ENCODE results near the gene ISYNA1.
A peak's percentile ranks its signal among the peaks of the same experiment; 100 is the strongest.

ISYNA1 gene

GRCh38 chr19:18437491-18438330, at the start of gene ISYNA1:
TSS of gene ISYNA1 (minus strand) at chr19:18438133. CDS start at chr19:18437979, 154 bp downstream.
- peak; percentile 57 for DNase-seq

DNA sequence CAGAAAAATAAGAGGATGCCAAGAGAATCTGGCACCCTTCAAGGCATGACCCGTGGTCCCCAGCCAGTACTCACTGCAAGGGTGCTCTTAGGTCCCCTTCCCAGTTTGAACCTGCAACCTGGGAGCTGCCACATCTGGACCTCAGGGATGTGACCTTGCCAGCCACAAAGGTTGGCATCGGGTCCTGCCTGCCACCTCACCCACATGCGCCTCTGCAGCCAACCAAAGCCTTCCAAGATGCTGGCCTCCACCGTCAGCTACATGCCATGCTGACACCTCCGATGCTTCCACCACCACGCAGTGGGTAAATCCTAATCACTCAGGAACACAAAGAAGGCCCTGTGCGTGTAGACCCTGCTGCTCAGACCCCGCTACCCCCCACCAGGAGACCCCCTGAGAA, 48.8 kb upstream of the ISYNA1 start:
- DNase-seq: no peak

- DNase-seq: no peak
Measured at GRCh38 chr19:18484992-18485391, 47.1 kb upstream of the ISYNA1 start.

GRCh38 chr19:18483119-18483890, 45.4 kb upstream of the ISYNA1 start:
- DNase-seq: no peak

GRCh38 chr19:18481505-18482222, 43.7 kb upstream of the ISYNA1 start:
- DNase-seq: peak in 1 of 2 donors; percentile 26

- DNase-seq: no peak
Measured at GRCh38 chr19:18480006-18480691, 42.2 kb upstream of the ISYNA1 start.

GRCh38 chr19:18478545-18479311, 40.8 kb upstream of the ISYNA1 start:
- DNase-seq: peak; percentile 69 to 75

- DNase-seq: no peak
Measured at GRCh38 chr19:18477974-18478373, 40.0 kb upstream of the ISYNA1 start.

- DNase-seq: no peak
Measured at GRCh38 chr19:18477042-18477779, 39.3 kb upstream of the ISYNA1 start.

DNA sequence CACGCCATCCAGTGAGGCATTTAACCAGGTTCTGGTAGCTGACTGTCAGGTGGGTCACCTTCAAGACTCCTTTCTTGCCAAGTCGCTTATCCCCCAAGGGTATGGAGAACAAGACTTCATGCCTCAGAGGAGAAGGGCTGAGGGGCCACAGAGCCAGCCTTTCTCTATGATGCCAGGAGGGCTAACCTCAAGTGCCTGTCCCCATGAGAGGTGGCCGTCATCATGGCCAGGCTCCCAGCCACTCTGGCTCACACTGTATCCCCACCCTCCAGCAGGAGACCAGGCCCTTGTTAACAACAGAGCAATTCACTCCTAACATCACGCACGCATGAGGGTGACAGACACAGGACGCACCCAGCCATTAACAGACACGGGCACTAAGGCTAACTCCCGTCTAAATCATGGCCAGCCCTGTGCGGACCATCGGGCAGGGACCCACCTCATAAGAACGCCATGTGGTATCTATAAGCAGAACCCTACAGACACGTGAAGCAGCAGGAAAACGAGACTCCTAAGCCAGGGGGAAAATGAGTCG, 38.6 kb upstream of the ISYNA1 start:
- DNase-seq: no peak

DNA sequence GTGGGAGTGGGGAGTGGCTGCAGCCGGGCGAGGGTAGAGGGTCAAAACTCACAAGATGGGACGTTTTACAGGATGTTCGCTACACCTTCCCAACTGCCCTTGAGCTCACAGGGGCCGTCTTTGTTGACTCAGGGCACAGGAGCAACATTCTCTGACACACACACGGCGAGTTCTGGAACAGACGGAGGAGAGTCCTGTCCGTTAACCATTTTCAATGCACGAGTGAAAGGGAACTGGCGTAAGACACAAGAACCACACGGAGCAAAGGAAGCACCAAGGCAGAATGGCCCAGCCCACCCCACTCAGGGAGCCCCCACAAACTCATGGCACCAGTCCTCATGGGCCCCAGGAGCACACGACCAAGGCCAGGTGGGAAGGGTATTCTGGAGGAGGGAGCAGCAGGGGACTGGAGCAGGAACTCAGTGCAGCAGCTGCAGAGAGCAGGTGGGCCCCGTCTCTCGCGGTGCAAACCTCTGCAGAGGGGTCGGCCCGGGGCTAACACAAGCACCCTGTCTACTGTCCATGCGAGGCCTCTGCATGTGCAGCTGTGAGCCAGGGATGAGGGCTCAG, 37.9 kb upstream of the ISYNA1 start:
- DNase-seq: no peak

DNA sequence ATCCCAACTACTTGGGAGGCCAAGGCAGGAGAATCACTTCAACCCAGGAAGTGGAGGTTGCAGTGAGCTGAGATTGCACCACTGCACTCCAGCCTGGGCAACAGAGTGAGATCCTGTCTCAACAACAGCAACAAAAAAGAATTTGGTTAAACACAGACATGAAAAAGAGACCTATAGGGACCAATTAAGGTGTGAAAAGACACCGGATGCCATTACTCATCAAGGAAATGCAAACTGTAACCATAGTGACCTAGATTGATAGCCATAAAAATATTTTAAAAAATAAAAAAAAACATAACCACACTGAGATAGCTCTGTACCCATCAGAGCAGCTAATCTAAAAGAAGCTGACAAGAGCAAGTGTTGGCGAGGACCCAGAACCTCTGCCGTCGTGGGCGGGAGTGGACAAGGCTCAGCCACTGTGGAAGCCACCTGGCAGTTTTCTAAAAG, 37.1 kb upstream of the ISYNA1 start:
- no peak for DNase-seq

DNA sequence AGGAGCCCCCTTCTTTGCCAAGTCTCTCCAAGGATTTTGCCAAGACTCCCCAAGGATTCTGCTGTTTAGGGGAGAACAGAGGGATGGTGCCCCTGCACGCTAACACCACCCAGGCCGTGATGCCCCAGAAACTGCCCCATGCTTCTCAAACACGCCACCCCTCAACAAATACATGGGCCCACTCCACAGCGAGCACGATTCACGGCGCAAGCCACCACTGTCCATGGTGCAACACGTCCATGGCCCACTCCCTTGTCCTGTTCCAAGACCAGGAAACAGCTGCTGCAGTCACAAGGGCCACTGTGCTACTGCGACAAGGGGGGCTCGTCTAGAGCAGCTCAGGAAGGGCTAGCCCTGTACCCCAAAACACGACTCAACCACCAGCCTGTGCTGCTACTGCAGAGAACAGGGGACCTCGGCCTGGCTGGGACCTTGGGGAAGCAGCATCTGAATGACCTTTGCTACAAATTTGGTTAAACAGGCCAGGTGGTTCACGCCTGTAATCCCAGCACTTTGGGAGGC, 36.5 kb upstream of the ISYNA1 start:
- no peak for DNase-seq

DNA sequence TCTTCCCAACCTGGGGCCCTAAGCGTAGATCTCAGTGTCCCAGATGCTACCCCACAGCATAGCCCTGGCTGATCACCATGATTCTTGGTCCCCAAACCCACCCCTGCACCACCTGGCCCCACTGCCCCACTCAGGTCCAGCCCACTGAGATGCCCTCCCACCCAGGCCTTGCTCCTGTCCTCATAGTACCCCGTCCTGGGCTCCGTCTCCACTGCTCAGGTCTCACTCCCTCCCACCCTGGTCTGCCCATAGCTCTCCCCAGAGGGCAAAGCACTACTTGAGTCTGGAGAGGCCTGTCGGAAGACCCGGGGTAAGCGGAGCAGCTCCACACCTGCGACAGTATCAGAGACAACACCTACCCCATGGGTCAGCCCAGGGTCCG, 35.8 kb upstream of the ISYNA1 start:
- no peak for DNase-seq

GRCh38 chr19:18473003-18473705, 35.2 kb upstream of the ISYNA1 start:
- DNase-seq: no peak

- DNase-seq: no peak
Measured at GRCh38 chr19:18470787-18471186, 32.9 kb upstream of the ISYNA1 start.

- peak; percentile 76 to 77 for DNase-seq
Measured at GRCh38 chr19:18469069-18469846, 31.3 kb upstream of the ISYNA1 start.

- DNase-seq: no peak
Measured at GRCh38 chr19:18468517-18468916, 30.6 kb upstream of the ISYNA1 start.

DNA sequence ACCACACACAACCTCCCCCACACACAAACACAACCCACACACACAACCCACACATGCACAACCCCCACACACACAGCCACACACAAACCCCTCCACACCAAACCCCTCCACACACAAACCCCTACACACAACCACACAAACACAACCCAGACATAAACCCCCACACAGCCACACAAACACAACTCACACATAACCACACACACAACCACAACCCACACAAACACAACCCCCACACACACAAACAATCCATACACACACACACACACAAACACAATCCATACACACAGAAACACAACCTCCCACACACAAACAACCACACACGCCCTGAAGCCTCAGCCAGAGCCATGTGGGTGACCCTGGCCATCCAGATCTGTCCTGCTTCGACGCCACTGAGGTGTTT, 30.0 kb upstream of the ISYNA1 start:
- DNase-seq: no peak
